Measurements from ENCODE around the gene C1orf141.
"Not testable (repeated sequence)": the region's sequence is repeated elsewhere in the genome, so short reads cannot be mapped to it uniquely, and the experiment has no call there.

Gene C1orf141

DNA sequence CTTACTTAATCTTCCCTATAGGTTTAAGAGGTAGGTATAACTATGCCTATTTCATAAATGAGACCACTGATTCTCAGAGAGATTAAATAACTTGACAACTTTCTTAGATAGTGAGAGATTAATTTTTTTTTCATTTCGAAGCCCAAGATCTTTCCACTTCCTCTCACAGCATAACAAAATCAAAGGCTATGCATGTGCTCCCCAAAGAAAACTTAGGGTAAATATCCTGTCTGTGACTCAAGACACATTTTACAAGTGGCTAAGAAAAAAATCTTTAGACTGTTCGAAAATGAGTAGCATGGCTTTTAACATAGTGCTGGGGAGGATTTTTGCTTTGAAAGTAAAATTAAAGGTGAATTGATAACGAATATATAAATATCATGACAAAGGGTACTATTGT lies 8.2 kb upstream of the C1orf141 start:
- DNase-seq (ENCODE audit: low read depth in 2 of 2) = no peak

- not testable (repeated sequence) for DNase-seq (ENCODE audit: low read depth in 2 of 2)
These were observed 7.1 kb upstream of the C1orf141 start for GRCh38 chr1:67141832-67142231.

GRCh38 chr1:67140460-67140859 lies 5.7 kb upstream of the C1orf141 start:
- no peak for DNase-seq (ENCODE audit: low read depth in 2 of 2)

GRCh38 chr1:67138813-67139499 lies 4.2 kb upstream of the C1orf141 start:
- no peak for DNase-seq (ENCODE audit: low read depth in 2 of 2)

DNA sequence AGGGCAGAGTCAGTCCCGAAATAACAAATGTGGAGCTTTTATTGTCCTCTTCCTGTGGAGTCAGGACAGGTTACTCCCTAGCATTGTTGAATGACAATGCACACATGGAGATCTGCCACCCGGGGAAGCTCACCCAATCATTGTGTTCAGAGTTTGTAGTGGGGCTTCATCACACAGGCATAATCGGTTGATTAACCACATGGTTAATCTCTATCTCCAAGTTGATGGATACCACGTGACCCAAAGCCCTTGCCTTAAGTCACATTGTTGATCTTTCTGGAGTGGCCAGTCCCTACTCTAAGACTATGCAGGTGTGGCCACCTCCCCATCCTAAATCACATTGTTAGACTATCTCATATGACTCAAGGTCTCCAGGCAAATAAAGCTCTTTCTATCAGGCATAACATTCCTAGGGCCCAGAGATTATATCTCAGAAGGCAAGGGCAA lies 2.6 kb upstream of the C1orf141 start:
- DNase-seq (ENCODE audit: low read depth in 2 of 2) = no peak

GRCh38 chr1:67135354-67135753 lies 584 bp upstream of the C1orf141 start:
- no peak for DNase-seq (ENCODE audit: low read depth in 2 of 2)

- DNase-seq (ENCODE audit: low read depth in 2 of 2) = no peak
These were observed 1.6 kb downstream of the C1orf141 start for GRCh38 chr1:67133177-67133576.

GRCh38 chr1:67130673-67131072 lies 4.1 kb downstream of the C1orf141 start:
- DNase-seq (ENCODE audit: low read depth in 2 of 2) = no peak

DNA sequence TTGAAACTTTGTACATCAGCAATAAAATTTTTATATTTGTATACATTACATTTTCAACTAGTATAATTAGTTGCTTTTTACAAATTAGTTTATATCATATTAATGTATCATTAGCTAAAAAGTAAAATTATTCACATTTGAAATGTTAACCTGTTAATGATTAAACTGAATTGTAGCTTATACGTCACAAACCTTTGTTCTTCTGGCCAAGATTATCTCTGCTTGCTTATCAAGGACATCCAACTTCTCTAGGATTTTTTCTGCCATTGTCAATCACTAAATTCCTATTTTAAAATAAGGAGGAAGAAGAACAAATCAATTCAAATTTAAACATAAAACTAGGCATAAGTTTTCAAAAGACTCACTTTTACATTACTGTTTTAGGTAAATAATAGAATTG lies 7.8 kb downstream of the C1orf141 start:
- DNase-seq (ENCODE audit: low read depth in 2 of 2) = no peak

- no peak for DNase-seq (ENCODE audit: low read depth in 2 of 2)
These were observed 8.5 kb downstream of the C1orf141 start for GRCh38 chr1:67126111-67126746.

DNA sequence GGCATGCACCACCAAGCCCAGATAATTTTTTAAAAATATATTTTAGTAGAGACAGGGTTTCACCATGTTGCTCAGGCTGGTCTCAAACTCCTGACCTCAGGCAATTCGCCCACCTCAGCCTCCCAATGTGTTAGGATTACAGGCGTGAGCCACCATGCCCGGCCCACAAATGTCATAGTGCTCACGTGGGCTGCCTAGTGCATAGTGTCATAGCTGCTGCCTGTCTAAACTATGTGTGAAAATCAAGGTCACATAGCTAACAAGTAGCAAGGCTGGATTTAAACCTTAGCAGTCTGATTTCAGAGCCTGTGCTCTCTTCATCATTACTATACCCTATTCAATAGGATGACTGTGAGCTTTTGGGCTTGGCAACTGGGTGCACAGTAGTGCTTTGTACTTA lies 10.3 kb downstream of the C1orf141 start:
- DNase-seq (ENCODE audit: low read depth in 2 of 2) = no peak

GRCh38 chr1:67120855-67121619 lies 13.7 kb downstream of the C1orf141 start:
- DNase-seq (ENCODE audit: low read depth in 2 of 2) = no peak

GRCh38 chr1:67118646-67119045 lies 16.1 kb downstream of the C1orf141 start:
- DNase-seq (ENCODE audit: low read depth in 2 of 2) = no peak

DNA sequence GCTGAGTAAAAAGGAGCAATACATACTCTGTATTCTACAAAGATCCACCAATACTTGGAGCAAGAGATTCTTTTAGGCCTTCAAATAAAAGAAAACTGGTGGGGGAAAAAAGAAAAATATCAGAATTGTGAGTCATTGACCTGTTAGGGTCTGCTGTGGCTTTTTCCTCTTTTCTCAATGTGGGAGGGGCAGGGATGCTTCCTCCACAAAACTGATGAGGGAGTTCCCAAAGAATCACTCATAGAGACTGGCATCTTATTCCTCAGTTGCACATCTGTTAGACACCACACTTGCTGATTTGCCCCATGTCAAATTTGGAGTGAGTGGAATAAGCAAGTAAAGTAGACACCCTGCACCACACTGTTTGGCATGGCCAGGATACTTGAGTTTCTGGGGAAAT lies 16.6 kb downstream of the C1orf141 start:
- no peak for DNase-seq (ENCODE audit: low read depth in 2 of 2)

GRCh38 chr1:67114162-67114561 lies 20.6 kb downstream of the C1orf141 start:
- no peak for DNase-seq (ENCODE audit: low read depth in 2 of 2)

GRCh38 chr1:67110352-67110751 lies 24.4 kb downstream of the C1orf141 start:
- no peak for DNase-seq (ENCODE audit: low read depth in 2 of 2)

GRCh38 chr1:67105508-67105907 lies 29.3 kb downstream of the C1orf141 start:
- no peak for DNase-seq (ENCODE audit: low read depth in 2 of 2)

GRCh38 chr1:67103548-67103947 lies 31.2 kb downstream of the C1orf141 start:
- DNase-seq (ENCODE audit: low read depth in 2 of 2) = no peak

DNA sequence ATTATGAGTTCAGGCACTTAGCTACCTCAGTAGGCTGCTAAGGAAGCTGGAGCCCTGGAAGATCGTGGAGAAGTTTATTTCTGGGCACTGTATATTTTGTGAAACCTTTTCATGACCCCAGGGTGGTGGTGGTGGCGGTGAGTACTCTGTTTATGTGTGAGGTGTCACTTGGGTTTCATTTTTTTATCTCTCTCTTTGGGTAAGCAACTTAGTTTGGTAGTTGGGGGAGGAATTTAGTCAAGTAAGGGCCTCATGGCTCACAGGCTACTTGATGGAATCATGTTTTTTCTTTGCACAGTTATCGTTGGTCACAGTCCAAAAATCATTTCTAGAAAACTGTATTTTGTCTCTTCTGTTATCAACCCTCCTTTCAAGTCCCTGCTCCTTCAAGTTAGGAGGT lies 33.9 kb downstream of the C1orf141 start:
- no peak for DNase-seq (ENCODE audit: low read depth in 2 of 2)

GRCh38 chr1:67097305-67097704 lies 37.5 kb downstream of the C1orf141 start:
- no peak for DNase-seq (ENCODE audit: low read depth in 2 of 2)

GRCh38 chr1:67094191-67094590 lies 40.6 kb downstream of the C1orf141 start:
- DNase-seq (ENCODE audit: low read depth in 2 of 2) = no peak

DNA sequence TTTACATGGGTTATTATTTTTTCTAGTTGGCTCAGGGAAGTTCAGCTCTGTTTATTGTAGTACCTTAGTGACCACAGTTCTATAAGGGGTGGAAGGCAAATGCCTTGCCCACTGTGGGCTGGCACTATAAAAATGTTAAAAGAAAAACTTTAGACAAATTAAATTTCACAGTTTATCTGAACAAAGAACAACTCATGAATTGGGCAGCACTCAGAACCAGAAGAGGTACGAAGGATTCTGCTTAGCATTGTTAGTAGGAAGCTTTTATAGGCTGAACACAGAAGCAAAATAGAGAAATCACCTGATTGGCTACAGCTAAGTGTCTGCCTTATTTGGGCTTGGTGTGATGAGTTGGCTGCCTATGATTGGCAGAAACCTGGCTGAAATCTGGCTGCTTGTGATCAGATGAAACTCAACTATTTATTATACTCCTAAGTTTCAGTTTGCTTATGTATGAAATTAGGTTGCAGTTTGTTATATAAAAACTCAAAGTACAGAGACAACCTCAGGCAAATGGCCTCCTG lies 45.0 kb downstream of the C1orf141 start:
- no peak for DNase-seq (ENCODE audit: low read depth in 2 of 2)

GRCh38 chr1:67088440-67088839 lies 46.3 kb downstream of the C1orf141 start:
- no peak for DNase-seq (ENCODE audit: low read depth in 2 of 2)
